IMR-90 (cell line): ENCODE measurements around the gene ROMO1. TPM values are rescaled to one million over a fixed set of nuclear protein-coding genes. Genes with fewer than 3 reads are reported as not detected.
A peak's percentile ranks its signal among the peaks of the same experiment; 100 is the strongest.

ENCODE experiments used
- ATAC-seq: fragments of 200-7000 bp; cut with Tn5 transposase; 2 replicates; pipeline ENCODE4 v1.9.1; 2020; ENCODE audit warnings: low read depth, mild to moderate bottlenecking, moderate library complexity
- BruUV-seq: library from RNA; stranded (reverse); fragments of 400-500 nt; replicated peaks from 2 replicates; lab custom pipeline; 2021; lab: Mats Ljungman, UMichigan
- CTCF ChIA-PET: fragments of 300-600 bp; formaldehyde crosslinking; extraction: SDS; loops from one replicate; lab custom pipeline; 2021; ENCODE audit warnings: antibody characterized with exemption; lab: Yijun Ruan, JAX
- POLR2A ChIA-PET: fragments of 300-600 bp; sonication (Branson Sonifier 250); formaldehyde crosslinking; loops from one replicate; lab custom pipeline; 2022; ENCODE audit warnings: antibody characterized with exemption; ENCODE audit not compliant: unreplicated experiment; lab: Charles Lee
- DNase-seq: peaks from one replicate; pipeline ENCODE4 v3.0.0; 2013
- H2AFZ ChIP-seq: replicated peaks from 2 replicates; pipeline ENCODE3; 2013; ENCODE audit warnings: low read length, mild to moderate bottlenecking; ENCODE audit not compliant: poor library complexity
- H2AK5ac ChIP-seq: 2 replicates; pipeline ENCODE4 v1.6.1; 2013; ENCODE audit warnings: low read depth, low read length, inconsistent platforms
- H2AK9ac ChIP-seq: replicated peaks from 2 replicates; pipeline ENCODE3; 2013; ENCODE audit warnings: mild to moderate bottlenecking, low read depth, low read length, moderate library complexity; ENCODE audit not compliant: poor library complexity
- H2BK120ac ChIP-seq: 2 replicates; pipeline ENCODE4 v1.6.1; 2013; ENCODE audit warnings: low read depth, low read length, inconsistent platforms
- H2BK15ac ChIP-seq: 3 replicates; pipeline ENCODE4 v1.6.1; 2013; ENCODE audit warnings: low read depth, low read length, inconsistent platforms
- H2BK20ac ChIP-seq: 2 replicates; pipeline ENCODE4 v1.6.1; 2013; ENCODE audit warnings: low read depth, mild to moderate bottlenecking, inconsistent platforms, low read length, moderate library complexity
- H2BK5ac ChIP-seq: 2 replicates; pipeline ENCODE4 v1.6.1; 2013; ENCODE audit warnings: mild to moderate bottlenecking, low read depth, low read length, inconsistent platforms; ENCODE audit not compliant: poor library complexity, severe bottlenecking
- H3K14ac ChIP-seq: replicated peaks from 2 replicates; pipeline ENCODE4 v1.6.1; 2013; ENCODE audit warnings: low read depth, low read length, inconsistent platforms
- H3K18ac ChIP-seq: 2 replicates; pipeline ENCODE4 v1.6.1; 2013; ENCODE audit warnings: low read depth, low read length, control low read depth
- H3K23ac ChIP-seq: 2 replicates; pipeline ENCODE4 v1.6.1; 2013; ENCODE audit warnings: low read depth, low read length, inconsistent platforms
- H3K27ac ChIP-seq: 2 replicates; pipeline ENCODE4 v1.5.1; 2013; ENCODE audit warnings: mild to moderate bottlenecking, control low read depth, low read length; ENCODE audit not compliant: insufficient read depth
- H3K27me3 ChIP-seq: 2 replicates; pipeline ENCODE4 v1.6.1; 2013; ENCODE audit warnings: low read length; ENCODE audit not compliant: control insufficient read depth, insufficient read depth
- H3K36me3 ChIP-seq: 2 replicates; pipeline ENCODE4 v1.6.1; 2013; ENCODE audit warnings: low read length, mixed read lengths; ENCODE audit not compliant: control insufficient read depth, insufficient read depth
- H3K4ac ChIP-seq: 2 replicates; pipeline ENCODE4 v1.6.1; 2013; ENCODE audit warnings: low read depth, low read length, inconsistent platforms
- H3K4me1 ChIP-seq: 2 replicates; pipeline ENCODE4 v1.6.1; 2013; ENCODE audit warnings: low read length, mixed read lengths; ENCODE audit not compliant: control insufficient read depth, insufficient read depth
- H3K4me2 ChIP-seq: 2 replicates; pipeline ENCODE4 v1.6.1; 2013; ENCODE audit warnings: low read depth, mild to moderate bottlenecking, control low read depth, low read length, moderate library complexity
- H3K4me3 ChIP-seq: 2 replicates; pipeline ENCODE4 v1.5.1; 2013; ENCODE audit warnings: low read depth, mild to moderate bottlenecking, control low read depth, low read length, moderate library complexity; ENCODE audit not compliant: insufficient read depth
- H3K56ac ChIP-seq: 2 replicates; pipeline ENCODE4 v1.6.1; 2013; ENCODE audit warnings: low read length, inconsistent platforms; ENCODE audit not compliant: insufficient read depth; ENCODE audit errors: extremely low read depth
- H3K79me1 ChIP-seq, 2 experiments: 2 replicates each; pipeline ENCODE4 v1.6.1; 2013; ENCODE audit warnings: low read length in 2 of 2, inconsistent platforms in 1 of 2, low read depth in 1 of 2
- H3K9ac ChIP-seq: 2 replicates; pipeline ENCODE4 v1.6.1; 2013; ENCODE audit warnings: low read depth, low read length, control low read depth
- H3K9me1 ChIP-seq: 2 replicates; pipeline ENCODE4 v1.6.1; 2013; ENCODE audit warnings: low read length, inconsistent platforms; ENCODE audit not compliant: insufficient read depth
- H3K9me3 ChIP-seq: 2 replicates; pipeline ENCODE4 v1.6.1; 2013; ENCODE audit warnings: low read length; ENCODE audit not compliant: control insufficient read depth, insufficient read depth
- H4K20me1 ChIP-seq: 2 replicates; pipeline ENCODE4 v1.6.1; 2013; ENCODE audit warnings: low read length, inconsistent platforms; ENCODE audit not compliant: insufficient read depth
- H4K5ac ChIP-seq: 2 replicates; pipeline ENCODE4 v1.6.1; 2013; ENCODE audit warnings: mild to moderate bottlenecking, low read depth, low read length, control low read depth
- H4K8ac ChIP-seq, 2 experiments: 2 replicates each; pipeline ENCODE4 v1.6.1; 2013; ENCODE audit warnings: low read depth in 2 of 2, low read length in 2 of 2, control low read depth in 1 of 2, inconsistent platforms in 1 of 2
- H4K91ac ChIP-seq: 2 replicates; pipeline ENCODE4 v1.6.1; 2013; ENCODE audit warnings: low read depth, low read length, inconsistent platforms; ENCODE audit not compliant: insufficient read depth
- BHLHE40 ChIP-seq: fragments of 150-350 bp; IDR thresholded peaks from 2 replicates; pipeline ENCODE4 v1.6.1; 2016; ENCODE audit warnings: mild to moderate bottlenecking, low read depth, low read length
- CHD1 ChIP-seq: IDR thresholded peaks from 2 replicates; pipeline ENCODE4 v1.6.1; 2012; ENCODE audit warnings: low read depth, low read length, improper control_type of control experiment
- ELK1 ChIP-seq: fragments of 150-350 bp; IDR thresholded peaks from 2 replicates; pipeline ENCODE4 v1.6.1; 2016; ENCODE audit warnings: low read depth, mild to moderate bottlenecking, low read length, moderate library complexity, borderline replicate concordance
- FOS ChIP-seq: fragments of 150-350 bp; IDR thresholded peaks from 2 replicates; pipeline ENCODE4 v1.6.1; 2016; ENCODE audit warnings: low read depth, low read length
- MAFK ChIP-seq: IDR thresholded peaks from 2 replicates; pipeline ENCODE4 v1.6.1; 2012; ENCODE audit warnings: low read depth, low read length, improper control_type of control experiment
- NFE2L2 ChIP-seq: fragments of 150-350 bp; IDR thresholded peaks from 2 replicates; pipeline ENCODE4 v1.6.1; 2016; ENCODE audit warnings: low read depth, mild to moderate bottlenecking, low read length
- POLR2A ChIP-seq: IDR thresholded peaks from 2 replicates; pipeline ENCODE4 v1.6.1; 2012; ENCODE audit warnings: mild to moderate bottlenecking, low read depth, low read length
- RAD21 ChIP-seq: IDR thresholded peaks from 2 replicates; pipeline ENCODE4 v1.6.1; 2012; ENCODE audit warnings: low read length, improper control_type of control experiment
- RCOR1 ChIP-seq: IDR thresholded peaks from 2 replicates; pipeline ENCODE4 v1.6.1; 2012; ENCODE audit warnings: mild to moderate bottlenecking, low read length, improper control_type of control experiment; ENCODE audit not compliant: insufficient replicate concordance
- RFX5 ChIP-seq: IDR thresholded peaks from 2 replicates; pipeline ENCODE4 v1.8.0; 2012; ENCODE audit warnings: low read depth, mild to moderate bottlenecking, low read length, moderate library complexity
- SMC3 ChIP-seq: fragments of 150-350 bp; IDR thresholded peaks from 2 replicates; pipeline ENCODE4 v1.6.1; 2016; ENCODE audit warnings: low read depth, mild to moderate bottlenecking, antibody characterized with exemption, low read length, moderate library complexity
- USF2 ChIP-seq: fragments of 150-350 bp; IDR thresholded peaks from 2 replicates; pipeline ENCODE4 v1.6.1; 2017; ENCODE audit warnings: mild to moderate bottlenecking, antibody characterized with exemption, low read length, low read depth
- WGBS, 2 experiments: methylation state at CpG; one replicate each; pipeline versions ENCODE4 v1.1.5 to v1.1.7; 2013; ENCODE audit warnings: missing lambda C conversion rate in 2 of 2; ENCODE audit not compliant: insufficient read length in 1 of 2; ENCODE audit errors: extremely low coverage in 2 of 2; 5-methylcytosine and 5-hydroxymethylcytosine counted together
- dilution Hi-C: fragments of 300-500 bp; cut with HindIII; formaldehyde crosslinking; loops from one replicate; pipeline ENCODE4 v1.14.3; 2018; ENCODE audit warnings: low sequenced_read_pairs; ENCODE audit not compliant: unreplicated experiment
- in situ Hi-C: fragments of 300-500 bp; cut with MboI; formaldehyde crosslinking; loops from 3 replicates; pipeline ENCODE4 v1.14.3; 2019; ENCODE audit warnings: low sequenced_read_pairs, inconsistent platforms, mixed read lengths
- intact Hi-C: fragments of 100-400 bp; cut with micrococcal nuclease; formaldehyde crosslinking; loops from 2 replicates; pipeline ENCODE4 v1.10.0; 2022
- polyA plus RNA-seq, 3 experiments: library from polyadenylated mRNA; depleted of rRNA; stranded (reverse); fragments of >200 nt; gene quantifications; 2 replicates each; pipeline ENCODE4 v1.2.3, GENCODE V29; 2012; ENCODE audit warnings: low replicate concordance in 1 of 3
- total RNA-seq: library from RNA; depleted of rRNA; stranded (reverse); fragments of >200 nt; gene quantifications from 2 replicates; pipeline ENCODE4 v1.2.3, GENCODE V29; 2012

The ROMO1 gene
- total and polyA plus RNA-seq, 2 of the 4 experiments (the other 2 are of a cell fraction): 223 to 555 TPM

- Histone ChIP-seq H3K9me1 (peaks cover 3% of the 10 kb centered on the region; the same call in 1 of the 2 replicates), H2AK9ac (no peak overlapping the region), H3K27ac (no peak overlapping the region), H2AK5ac (no peak overlapping the region), H4K8ac (no peak overlapping the region), H2BK5ac (no peak overlapping the region), H2BK20ac (no peak overlapping the region), H4K20me1 (peaks cover 75% of the 10 kb centered on the region), H3K36me3 (no peaks in the 10 kb centered on the region), H4K91ac (no peak overlapping the region), H3K4me3 (0 out of 2 replicates have a peak overlapping the region, but pooled peaks have one; percentile 4), H3K27me3 (no peaks in the 10 kb centered on the region), H3K56ac (no peak overlapping the region), H4K5ac (no peak overlapping the region), H3K9me3 (no peaks in the 10 kb centered on the region), H3K9ac (no peak overlapping the region), H3K4me2 (peak overlapping the region; percentile 98), H2BK15ac (no peak overlapping the region), H2BK120ac (no peak overlapping the region), H2AFZ (no peak overlapping the region), H3K23ac (no peak overlapping the region), H3K79me1 (peaks cover 0 to 37% of the 10 kb centered on the region in 2 experiments; a peak in 3 of 4 replicates), H3K14ac (no peak overlapping the region), H3K4ac (no peak overlapping the region), H3K18ac (no peak overlapping the region), H3K4me1 (peaks cover 4% of the 10 kb centered on the region)
- BruUV-seq: no TSS peak
- dilution Hi-C loops: no loop called here
- ChIA-PET POLR2A (no interaction called here), CTCF (no interaction called here)
- ATAC-seq (no peak), DNase-seq (no peak)
- in situ Hi-C loops: no loop called here
- intact Hi-C loops: loop anchor here (5.0 to 10.0 kb wide), 2 partner anchors 97 to 150 kb away; no protein-coding TSS in a partner anchor
- TF ChIP-seq MAFK (no peak), BHLHE40 (no peak), ELK1 (no peak), RCOR1 (no peak), RAD21 (no peak), CHD1 (no peak), FOS (no peak), RFX5 (no peak), NFE2L2 (no peak), POLR2A (no peak), USF2 (no peak), SMC3 (no peak)
- WGBS, 2 experiments: no CpG with 5 or more reads among the region's 3 CpGs
Observed at GRCh38 chr20:35661908-35662307, 37.3 kb upstream of the ROMO1 start.
